Stomach (tissue), 4 donors: ENCODE measurements around the gene HIC2.

Experiments
- EP300 ChIP-seq: sonication (generic); formaldehyde crosslinking; IDR thresholded peaks from one replicate; pipeline ENCODE4 v1.6.1; 2017; ENCODE audit warnings: antibody characterized with exemption
- POLR2A ChIP-seq, 4 donors: fragments of 450-650 bp; IDR thresholded peaks; one replicate each; pipeline ENCODE4 v1.6.1; 2016; ENCODE audit warnings: antibody characterized with exemption in 4 of 4, control low read depth in 2 of 4, mild to moderate bottlenecking in 1 of 4, moderate library complexity in 1 of 4
- POLR2AphosphoS5 ChIP-seq, 3 donors: sonication (generic); formaldehyde crosslinking; IDR thresholded peaks; one replicate each; pipeline ENCODE4 v1.6.1; 2016; ENCODE audit warnings: antibody characterized with exemption in 3 of 3
- TF ChIP-seq, protein P1 (sequence below), 7 experiments: fragments of 450-650 bp in 4 of 7; fragments of 200-600 bp in 3 of 7; sonication (generic) in 3 of 7; IDR thresholded peaks; one replicate each; pipeline ENCODE4 v1.5.1; 2016 to 2019; ENCODE audit warnings: antibody characterized with exemption in 7 of 7, control low read depth in 2 of 7, mild to moderate bottlenecking in 1 of 7

DNA sequence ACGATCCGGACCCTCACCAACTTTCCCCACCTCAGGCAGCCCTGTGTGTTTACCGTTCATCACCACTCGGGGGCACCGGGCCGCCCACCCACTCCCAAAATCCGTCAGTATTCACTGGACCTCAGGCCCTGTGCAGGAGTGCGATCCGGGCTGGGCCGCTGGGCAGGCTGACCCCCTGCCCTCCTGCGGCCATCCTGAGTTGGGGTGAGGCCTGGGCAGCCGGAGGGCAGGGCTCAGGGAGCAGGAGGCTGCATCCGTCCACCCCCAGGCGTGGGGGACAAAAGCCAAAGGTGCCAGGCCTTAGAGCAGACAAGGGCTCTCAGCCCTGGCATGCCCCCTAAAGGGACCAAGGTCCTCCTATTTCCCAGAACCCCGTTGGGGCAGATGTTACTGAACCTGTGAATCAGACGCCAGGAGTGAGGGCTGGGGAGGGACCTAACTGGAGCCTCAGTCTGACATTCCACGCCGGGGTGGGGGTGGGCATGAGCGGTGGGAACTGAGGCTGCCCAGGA, 33.2 kb downstream of the HIC2 start:
- TF ChIP-seq, protein P1, sequence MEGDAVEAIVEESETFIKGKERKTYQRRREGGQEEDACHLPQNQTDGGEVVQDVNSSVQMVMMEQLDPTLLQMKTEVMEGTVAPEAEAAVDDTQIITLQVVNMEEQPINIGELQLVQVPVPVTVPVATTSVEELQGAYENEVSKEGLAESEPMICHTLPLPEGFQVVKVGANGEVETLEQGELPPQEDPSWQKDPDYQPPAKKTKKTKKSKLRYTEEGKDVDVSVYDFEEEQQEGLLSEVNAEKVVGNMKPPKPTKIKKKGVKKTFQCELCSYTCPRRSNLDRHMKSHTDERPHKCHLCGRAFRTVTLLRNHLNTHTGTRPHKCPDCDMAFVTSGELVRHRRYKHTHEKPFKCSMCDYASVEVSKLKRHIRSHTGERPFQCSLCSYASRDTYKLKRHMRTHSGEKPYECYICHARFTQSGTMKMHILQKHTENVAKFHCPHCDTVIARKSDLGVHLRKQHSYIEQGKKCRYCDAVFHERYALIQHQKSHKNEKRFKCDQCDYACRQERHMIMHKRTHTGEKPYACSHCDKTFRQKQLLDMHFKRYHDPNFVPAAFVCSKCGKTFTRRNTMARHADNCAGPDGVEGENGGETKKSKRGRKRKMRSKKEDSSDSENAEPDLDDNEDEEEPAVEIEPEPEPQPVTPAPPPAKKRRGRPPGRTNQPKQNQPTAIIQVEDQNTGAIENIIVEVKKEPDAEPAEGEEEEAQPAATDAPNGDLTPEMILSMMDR (IDR thresholded peaks at IDR 0.05): no peak
- no peak for TF ChIP-seq POLR2A (IDR thresholded peaks at IDR 0.05)
- TF ChIP-seq EP300: no peak
- no peak for TF ChIP-seq POLR2AphosphoS5 (IDR thresholded peaks at IDR 0.05)
